GM12878 (cell line): ENCODE measurements around the gene TPI1. TPM values are rescaled to one million over a fixed set of nuclear protein-coding genes. Genes with fewer than 3 reads are reported as not detected.

ENCODE experiments used
- ATAC-seq: fragments of 200-7000 bp; cut with Tn5 transposase; 3 replicates; pipeline ENCODE4 v1.9.1; 2020; ENCODE audit warnings: mild to moderate bottlenecking, moderate library complexity
- BruUV-seq: library from RNA; stranded (reverse); fragments of 400-500 nt; replicated peaks from 2 replicates; lab custom pipeline; 2021; lab: Mats Ljungman, UMichigan
- CTCF ChIA-PET: fragments of 300-600 bp; sonication (Branson Sonifier 250); formaldehyde crosslinking; extraction: SDS; loops from one replicate; lab custom pipeline; 2021; ENCODE audit warnings: inconsistent platforms; lab: Yijun Ruan, JAX
- POLR2A ChIA-PET: fragments of 350-600 bp; formaldehyde crosslinking; extraction: SDS; loops from one replicate; lab custom pipeline; 2021; ENCODE audit warnings: inconsistent platforms; lab: Charles Lee
- RAD21 ChIA-PET: fragments of 300-600 bp; sonication (Branson Sonifier 250); formaldehyde crosslinking; loops from one replicate; lab custom pipeline; 2023; ENCODE audit warnings: antibody characterized with exemption; ENCODE audit not compliant: unreplicated experiment; lab: Charles Lee
- SMC1A ChIA-PET: fragments of 300-600 bp; sonication (Branson Sonifier 250); formaldehyde crosslinking; loops from one replicate; lab custom pipeline; 2023; ENCODE audit not compliant: unreplicated experiment, uncharacterized antibody; lab: Charles Lee
- DNase-seq: peaks from one replicate; pipeline ENCODE4 v3.0.0-alpha.2; 2011; ENCODE audit warnings: low read depth, low spot score
- FAIRE-seq: peaks from 3 replicates; lab custom pipeline; 2011; peaks lifted over from hg19 to GRCh38; lab: Jason Lieb, UNC
- H2AFZ ChIP-seq: 2 replicates; pipeline ENCODE4 v1.6.0; 2011; ENCODE audit warnings: low read depth, low read length, control low read depth; ENCODE audit not compliant: control insufficient read depth
- H3K27ac ChIP-seq: 2 replicates; pipeline ENCODE4 v1.5.1; 2011; ENCODE audit warnings: control low read depth; ENCODE audit not compliant: control insufficient read depth, insufficient read depth
- H3K27me3 ChIP-seq, 2 experiments: replicated peaks in 1 of 2; 2 replicates each; pipeline versions ENCODE4 v1.6.0 to v1.6.1; 2011; ENCODE audit warnings: low read length in 1 of 2; ENCODE audit not compliant: control insufficient read depth in 2 of 2, insufficient read depth in 2 of 2
- H3K36me3 ChIP-seq, 2 experiments: 2 replicates each; pipeline ENCODE4 v1.5.1; 2011; ENCODE audit warnings: low read length in 1 of 2; ENCODE audit not compliant: control insufficient read depth in 2 of 2, insufficient read depth in 2 of 2
- H3K4me1 ChIP-seq: 2 replicates; pipeline ENCODE4 v1.6.1; 2011; ENCODE audit warnings: mild to moderate bottlenecking, low read length, moderate library complexity, mixed read lengths; ENCODE audit not compliant: control insufficient read depth, insufficient read depth
- H3K4me2 ChIP-seq: 2 replicates; pipeline ENCODE4 v1.6.0; 2011; ENCODE audit warnings: control low read depth; ENCODE audit not compliant: control insufficient read depth, insufficient read depth
- H3K4me3 ChIP-seq: fragments of 200-600 bp; sonication (generic); 2 replicates; pipeline ENCODE4 v1.5.1; 2016
- H3K79me2 ChIP-seq: 2 replicates; pipeline ENCODE4 v1.6.0; 2011; ENCODE audit warnings: low read length; ENCODE audit not compliant: control insufficient read depth, insufficient read depth
- H3K9ac ChIP-seq: 2 replicates; pipeline ENCODE4 v1.8.0; 2011; ENCODE audit warnings: low read length, control low read depth, mixed read lengths; ENCODE audit not compliant: control insufficient read depth, insufficient read depth
- H3K9me3 ChIP-seq: replicated peaks from 3 replicates; pipeline ENCODE4 v1.5.1; 2011; ENCODE audit warnings: mild to moderate bottlenecking, low read length; ENCODE audit not compliant: control insufficient read depth, insufficient read depth
- H4K20me1 ChIP-seq: 2 replicates; pipeline ENCODE4 v1.6.0; 2011; ENCODE audit not compliant: control insufficient read depth, insufficient read depth
- BMI1 ChIP-seq: fragments of 450-650 bp; IDR thresholded peaks from 2 replicates; pipeline ENCODE4 v1.6.1; 2016; ENCODE audit warnings: mild to moderate bottlenecking, moderate library complexity, borderline replicate concordance
- CREM ChIP-seq: IDR thresholded peaks from 2 replicates; pipeline ENCODE4 v1.6.1; 2014; ENCODE audit warnings: antibody characterized with exemption, low read depth
- IKZF1 ChIP-seq: fragments of 450-650 bp; conservative IDR thresholded peaks from 2 replicates; pipeline ENCODE4 v1.6.1; 2017; ENCODE audit warnings: antibody characterized with exemption, mild to moderate bottlenecking
- MYB ChIP-seq: fragments of 150-350 bp; IDR thresholded peaks from 2 replicates; pipeline ENCODE4 v1.6.1; 2014; ENCODE audit warnings: mild to moderate bottlenecking, low read depth, low read length, borderline replicate concordance
- SMAD5 ChIP-seq: IDR thresholded peaks from 2 replicates; pipeline ENCODE4 v1.6.1; 2016; ENCODE audit warnings: antibody characterized with exemption, low read depth
- TAF1 ChIP-seq: IDR thresholded peaks from 2 replicates; pipeline ENCODE4 v1.6.1; 2011; ENCODE audit warnings: mild to moderate bottlenecking, low read depth, low read length, borderline replicate concordance
- TCF12 ChIP-seq: IDR thresholded peaks from 2 replicates; pipeline ENCODE4 v1.6.1; 2011; ENCODE audit warnings: low read depth, mild to moderate bottlenecking, low read length
- WGBS: methylation state at CpG from one replicate; pipeline ENCODE4 v1.1.6; 2016; ENCODE audit warnings: low lambda C conversion rate; ENCODE audit not compliant: insufficient replicate concordance, insufficient coverage; ENCODE audit errors: missing lambda C conversion rate; 5-methylcytosine and 5-hydroxymethylcytosine counted together
- in situ Hi-C: fragments of 300-500 bp; cut with MboI; formaldehyde crosslinking; loops from 9 replicates; pipeline ENCODE4 v1.14.3; 2018; ENCODE audit warnings: mixed read lengths
- intact Hi-C: fragments of 100-400 bp; cut with micrococcal nuclease; formaldehyde crosslinking; loops from one replicate; pipeline ENCODE4 v1.14.2; 2022; ENCODE audit not compliant: unreplicated experiment
- polyA plus RNA-seq, 11 experiments: library from polyadenylated mRNA; depleted of rRNA in 4 of 11; unstranded in 6 of 11; stranded (reverse) in 5 of 11; fragments of >200 nt; fragmentation: Nextera tagmentation in 4 of 11; fragmentation: Illumina TruSeq in 1 of 11; extraction: Ambion mirVana in 4 of 11; extraction: Trizol in 1 of 11; gene quantifications; 1 replicate in 1 of 11; 2 replicates in 10 of 11; pipeline versions ENCODE4 v1.2.1 to v1.2.3, GENCODE V29; 2011 to 2016; ENCODE audit warnings: inconsistent platforms in 2 of 11, missing spikeins in 2 of 11, low read depth in 1 of 11
- total RNA-seq, 4 experiments: library from RNA; depleted of rRNA in 3 of 4; stranded (reverse); fragments of >200 nt in 3 of 4; fragmentation: Illumina TruSeq in 1 of 4; extraction: Trizol in 1 of 4; gene quantifications; 2 replicates each; pipeline versions ENCODE4 v1.2.1 to v1.2.3, GENCODE V29; 2013 to 2021

TPI1 gene
- total and polyA plus RNA-seq, 10 of the 15 experiments (the other 5 are each of a cell fraction or from before 2014, with no cell fraction given): 916 to 7,349 (median 1,677) TPM

GRCh38 chr12:6838854-6839253 is 28.5 kb upstream of the TPI1 start:
- 78% methylated on average over 16 of the region's 16 CpGs for WGBS
- ChIA-PET RAD21 (interaction anchor here (2.0 to 2.3 kb wide), 2 partner anchors 12 to 85 kb away, joined by 8 to 12 read pairs; partner anchors contain the start of genes CDCA3 and MLF2), SMC1A (interaction anchor here (0.9 to 5.1 kb wide), 2 partner anchors 12 to 22 kb away, joined by 3 to 22 read pairs; partner anchors contain the start of genes CDCA3 and USP5), CTCF (interaction anchor here (0.6 to 1.8 kb wide), 4 partner anchors 8 to 286 kb away, joined by 3 to 6 read pairs (median 4); partner anchors contain the start of gene SPSB2), POLR2A (interaction anchor here (1.4 kb wide), 1 partner anchor 34 kb away, joined by 3 read pairs; the partner anchor contains the start of gene SPSB2)
- no peaks in the 10 kb centered on the region for H3K79me2 ChIP-seq
- intact Hi-C loops: no loop called here
- H2AFZ ChIP-seq: no peak overlapping the region
- TF ChIP-seq CREM (no peak), TCF12 (no peak), MYB (no peak), IKZF1 (no peak), BMI1 (no peak), SMAD5 (no peak), TAF1 (no peak)
- H3K4me2 ChIP-seq: no peak overlapping the region
- no peak overlapping the region for H3K4me3 ChIP-seq
- no peak overlapping the region for H3K27ac ChIP-seq
- no peaks in the 10 kb centered on the region for H3K36me3 ChIP-seq
- peaks cover 10% of the 10 kb centered on the region for H3K4me1 ChIP-seq
- ATAC-seq (no peak), DNase-seq (no peak), FAIRE-seq (no peak)
- in situ Hi-C loops: no loop called here
- no peaks in the 10 kb centered on the region for H3K27me3 ChIP-seq
- no peaks in the 10 kb centered on the region for H3K9me3 ChIP-seq
- H3K9ac ChIP-seq: no peak overlapping the region
- no TSS peak for BruUV-seq
- H4K20me1 ChIP-seq: no peaks in the 10 kb centered on the region
